ENCODE measurements around the gene WNT7A. TPM values are rescaled to one million over a fixed set of nuclear protein-coding genes. Genes with fewer than 3 reads are reported as not detected.

The WNT7A gene
- total RNA-seq, 1 experiment from 2014 or later: not detected

DNA sequence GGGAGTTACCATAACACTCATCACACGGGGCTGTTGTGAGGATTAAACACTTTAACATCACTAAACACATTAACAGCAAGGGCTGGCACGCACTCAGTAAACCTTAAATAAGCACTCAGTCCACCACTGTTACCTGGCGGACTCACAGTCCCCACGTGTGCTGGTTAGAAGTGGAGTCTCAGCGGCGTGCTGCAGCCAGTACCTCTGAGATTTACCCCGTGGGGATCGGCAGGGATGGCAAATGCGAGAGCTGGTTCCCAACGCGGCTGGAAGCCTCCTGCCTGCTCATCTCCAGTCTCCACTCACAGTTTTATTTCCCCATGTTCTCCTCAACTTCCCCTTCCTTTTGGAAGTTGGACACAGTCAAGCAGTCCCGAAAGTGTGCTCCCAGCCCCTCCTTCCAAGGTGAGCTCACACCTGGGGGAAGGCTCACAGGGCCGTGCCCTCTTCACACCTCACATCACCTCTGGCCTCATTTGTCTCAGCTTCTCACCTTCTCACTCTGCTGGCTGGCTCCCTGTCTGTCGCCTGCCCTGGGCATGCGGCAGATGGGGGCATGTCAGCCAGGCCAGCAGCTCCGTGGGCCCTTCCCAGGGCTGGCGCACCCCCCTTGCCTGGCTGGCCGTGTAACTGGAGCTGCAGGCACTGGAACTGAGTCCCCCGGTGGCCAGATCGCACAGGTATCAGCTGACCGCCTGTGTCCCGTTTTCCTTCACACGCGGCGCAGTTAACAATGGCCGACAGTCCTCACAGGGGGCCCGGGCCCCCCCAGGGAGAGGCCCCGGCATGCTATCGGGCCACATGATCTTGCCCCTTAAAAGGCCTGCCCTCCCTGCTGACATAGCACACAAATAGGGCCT lies 87.1 kb downstream of the WNT7A start:
- no peak for DNase-seq (ENCODE audit: low read depth, low spot score)
- in situ Hi-C loops (cut with HindIII; ENCODE audit: low pct_unique_long_range_greater_than_20kb, low sequenced_read_pairs): no loop called here

DNA sequence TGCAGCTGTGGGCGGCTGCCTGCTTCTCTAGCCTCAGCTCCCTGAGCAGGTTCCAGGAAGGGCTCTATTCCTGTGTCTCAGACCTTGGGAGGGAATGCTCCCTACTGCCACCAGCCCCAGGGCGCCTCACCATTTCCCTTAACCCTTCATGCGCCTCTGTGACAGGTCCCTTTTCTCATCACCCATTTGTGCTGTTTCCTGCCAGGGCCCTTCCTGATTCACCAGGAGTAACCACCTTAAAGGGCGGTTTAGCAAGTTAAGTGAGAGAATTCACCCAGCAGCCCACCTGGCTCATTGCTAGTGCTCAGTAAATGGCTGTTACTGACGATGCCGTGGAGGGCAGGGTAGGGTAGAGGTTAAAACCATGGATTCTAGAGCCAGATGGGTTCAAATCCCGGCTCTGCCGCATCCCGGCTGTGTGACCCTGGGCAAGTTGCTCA lies 87.8 kb downstream of the WNT7A start:
- DNase-seq (ENCODE audit: low read depth, low spot score): no peak
- in situ Hi-C loops (cut with HindIII; ENCODE audit: low pct_unique_long_range_greater_than_20kb, low sequenced_read_pairs): no loop called here

DNA sequence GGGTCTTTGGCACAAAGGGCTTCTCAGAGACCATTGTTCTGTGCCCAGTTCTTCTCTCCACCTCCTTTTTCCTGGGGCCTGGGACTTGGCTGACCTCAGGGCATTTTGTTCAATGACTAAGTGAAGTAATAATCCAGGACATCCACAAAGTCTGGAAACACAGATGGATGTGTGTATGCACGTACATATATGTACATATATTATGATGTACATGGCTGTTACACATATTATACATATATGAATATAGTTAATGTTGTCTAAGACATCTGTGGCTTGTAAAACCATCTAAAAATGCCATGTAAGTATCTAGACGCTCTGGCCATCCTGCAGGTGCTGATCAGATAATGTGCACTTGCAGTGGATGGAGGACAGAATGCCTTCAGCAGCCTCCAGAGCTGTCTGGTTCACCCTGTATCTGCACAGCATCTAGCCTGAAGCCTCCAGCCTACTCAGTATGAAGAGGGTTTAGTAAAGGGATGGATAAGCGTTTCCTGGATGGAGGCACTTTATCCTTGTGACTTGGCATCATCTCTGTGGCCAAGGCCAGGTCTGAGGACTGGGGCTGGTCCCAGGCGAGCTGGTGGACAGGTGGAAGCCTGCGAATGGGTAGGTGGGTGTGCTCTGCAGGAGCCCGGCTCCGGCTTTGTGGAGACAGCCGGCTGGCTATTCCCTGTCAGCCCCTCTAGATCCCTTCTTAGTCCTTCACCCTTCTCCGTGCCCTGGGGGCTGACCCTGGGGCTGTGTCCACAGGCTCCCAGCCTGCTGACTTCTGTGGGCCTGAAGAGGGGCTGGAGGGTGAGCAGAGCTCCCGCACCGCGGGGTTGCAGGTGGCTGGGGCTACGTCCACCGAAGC lies 88.4 kb downstream of the WNT7A start:
- DNase-seq (ENCODE audit: low read depth, low spot score): no peak
- in situ Hi-C loops (cut with HindIII; ENCODE audit: low pct_unique_long_range_greater_than_20kb, low sequenced_read_pairs): no loop called here

DNA sequence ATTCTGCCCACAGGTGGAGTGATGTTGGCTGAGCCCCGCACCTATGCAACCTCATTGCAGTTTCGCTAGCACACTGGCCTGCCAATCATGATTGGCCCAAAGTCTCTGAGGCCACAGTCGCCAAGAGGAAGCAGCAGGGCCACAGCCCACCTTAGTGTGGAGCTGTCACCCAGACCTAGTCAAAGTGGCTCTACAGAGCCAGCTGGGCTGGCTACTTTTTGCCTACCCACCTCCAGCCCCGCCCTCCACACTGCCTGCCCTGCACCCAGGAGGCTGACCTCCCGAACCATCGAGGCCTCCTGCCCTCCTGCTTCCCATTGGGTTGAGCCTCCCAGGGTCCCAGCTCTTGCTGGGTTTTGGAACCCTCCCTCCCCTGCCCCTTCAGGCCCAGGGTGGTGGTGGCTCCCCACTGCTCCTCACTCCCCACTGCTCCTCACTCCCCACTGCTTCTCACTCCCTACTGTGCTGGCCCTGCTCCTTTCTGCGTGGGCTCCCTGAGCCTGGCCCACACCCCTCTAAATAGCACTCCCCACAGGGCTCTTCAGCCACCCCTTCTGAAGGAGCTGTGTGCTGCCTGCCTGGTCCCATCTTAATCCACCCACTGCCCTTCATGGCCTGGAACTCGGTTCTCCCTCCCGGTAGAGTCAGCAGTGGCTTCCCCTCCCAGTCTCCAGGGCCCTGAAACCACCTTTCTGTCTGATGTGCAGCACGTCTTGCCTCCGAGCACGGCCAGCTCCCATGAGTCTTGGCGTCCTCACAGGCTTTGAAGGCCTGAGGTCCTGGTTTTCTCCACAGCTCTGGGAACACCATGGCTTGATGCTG lies 89.3 kb downstream of the WNT7A start:
- in situ Hi-C loops (cut with HindIII; ENCODE audit: low pct_unique_long_range_greater_than_20kb, low sequenced_read_pairs): no loop called here
- no peak for DNase-seq (ENCODE audit: low read depth, low spot score)

DNA sequence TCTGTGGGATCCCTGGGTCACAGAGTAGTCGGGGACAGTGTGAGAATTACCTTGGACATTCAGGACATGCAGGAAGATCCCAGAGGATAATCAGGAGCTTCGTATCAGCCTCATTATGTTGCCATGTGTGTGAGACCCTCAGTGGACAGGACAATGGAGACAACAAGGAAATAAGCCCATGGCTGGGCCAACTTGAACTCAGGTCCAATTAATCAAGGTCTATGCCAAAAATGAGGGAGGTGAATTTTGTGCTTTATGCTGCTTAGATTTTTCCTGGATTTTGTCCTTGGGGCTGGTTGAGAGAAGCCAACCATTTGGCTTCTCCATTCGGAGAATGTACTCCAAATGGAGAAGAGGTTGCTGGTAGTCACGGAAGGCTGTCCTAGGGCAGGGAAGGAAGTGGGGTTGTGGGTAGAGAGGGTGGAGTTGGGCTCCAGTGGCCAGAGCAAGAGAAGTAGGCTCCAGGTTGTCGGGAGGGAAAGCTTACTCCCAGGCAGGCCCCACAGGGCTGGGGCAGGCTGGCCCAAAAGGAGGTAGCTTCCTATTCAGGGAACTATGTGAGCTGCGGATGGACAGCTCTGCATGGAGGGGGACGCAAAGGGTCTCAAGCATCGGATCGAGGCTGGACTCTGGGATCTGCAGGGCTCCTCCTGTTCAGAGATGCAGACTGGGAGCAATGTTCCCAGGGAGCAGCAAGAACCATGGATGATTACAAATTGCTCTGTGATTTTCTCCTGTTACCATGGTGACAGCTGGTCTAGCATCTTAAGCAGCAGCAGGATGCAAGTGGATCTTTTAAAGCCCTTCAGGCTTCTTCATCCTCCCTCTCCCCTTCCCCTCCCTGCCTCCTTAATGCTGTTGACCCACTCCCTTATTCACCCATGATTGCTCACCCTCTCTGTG lies 91.1 kb downstream of the WNT7A start:
- peak; percentile 12 for DNase-seq (ENCODE audit: low read depth, low spot score)
- in situ Hi-C loops (cut with HindIII; ENCODE audit: low pct_unique_long_range_greater_than_20kb, low sequenced_read_pairs): no loop called here

DNA sequence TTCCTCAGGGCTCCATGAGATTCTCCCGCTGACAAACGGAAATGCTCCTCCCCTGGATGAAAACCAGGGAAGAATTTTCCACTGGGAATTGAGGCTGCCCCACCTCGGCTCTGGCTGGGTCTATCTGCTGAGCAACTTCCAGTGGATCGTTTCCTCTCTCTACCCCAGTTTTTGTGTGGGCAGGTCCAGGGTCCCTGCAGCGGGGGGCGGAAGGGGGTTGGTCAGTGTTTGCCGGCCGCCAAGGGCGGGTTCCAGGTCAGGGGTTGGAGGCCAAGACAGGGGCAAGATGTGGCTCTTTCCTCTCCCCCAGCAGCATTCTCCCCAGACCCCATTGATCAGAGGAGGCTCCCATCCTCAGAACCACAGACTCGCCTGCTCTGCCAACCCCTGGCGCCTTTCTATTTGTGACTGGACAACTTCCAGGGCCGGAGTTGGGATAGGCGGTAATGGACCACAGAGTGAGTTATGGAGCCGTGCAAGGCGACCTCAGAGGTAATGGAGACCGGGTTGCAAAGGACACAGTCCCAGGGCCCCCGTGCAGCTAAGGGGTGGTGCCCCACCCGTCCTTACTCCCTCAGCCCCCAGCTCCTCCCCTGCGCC lies 92.2 kb downstream of the WNT7A start:
- in situ Hi-C loops (cut with HindIII; ENCODE audit: low pct_unique_long_range_greater_than_20kb, low sequenced_read_pairs): no loop called here
- no peak for DNase-seq (ENCODE audit: low read depth, low spot score)

DNA sequence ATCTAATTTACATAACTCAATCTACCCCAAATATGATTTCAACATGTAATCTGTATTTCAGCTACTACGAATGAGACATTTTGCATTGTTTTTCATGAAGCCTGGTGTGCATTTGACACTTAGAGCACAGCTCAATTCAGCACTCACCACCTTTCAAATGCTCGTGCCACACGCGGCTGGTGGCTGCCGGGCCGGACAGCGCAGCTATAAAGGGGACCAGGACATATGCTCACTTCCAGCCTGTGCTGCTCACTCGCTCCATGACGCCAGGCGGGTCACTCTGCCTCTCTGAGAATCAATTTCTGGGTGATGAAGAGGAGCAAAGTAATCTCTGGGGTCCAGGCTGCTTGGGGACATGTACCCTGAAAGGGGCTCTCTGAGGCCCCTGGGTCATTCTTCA lies 93.1 kb downstream of the WNT7A start:
- no peak for DNase-seq (ENCODE audit: low read depth, low spot score)
- in situ Hi-C loops (cut with HindIII; ENCODE audit: low pct_unique_long_range_greater_than_20kb, low sequenced_read_pairs): no loop called here

DNA sequence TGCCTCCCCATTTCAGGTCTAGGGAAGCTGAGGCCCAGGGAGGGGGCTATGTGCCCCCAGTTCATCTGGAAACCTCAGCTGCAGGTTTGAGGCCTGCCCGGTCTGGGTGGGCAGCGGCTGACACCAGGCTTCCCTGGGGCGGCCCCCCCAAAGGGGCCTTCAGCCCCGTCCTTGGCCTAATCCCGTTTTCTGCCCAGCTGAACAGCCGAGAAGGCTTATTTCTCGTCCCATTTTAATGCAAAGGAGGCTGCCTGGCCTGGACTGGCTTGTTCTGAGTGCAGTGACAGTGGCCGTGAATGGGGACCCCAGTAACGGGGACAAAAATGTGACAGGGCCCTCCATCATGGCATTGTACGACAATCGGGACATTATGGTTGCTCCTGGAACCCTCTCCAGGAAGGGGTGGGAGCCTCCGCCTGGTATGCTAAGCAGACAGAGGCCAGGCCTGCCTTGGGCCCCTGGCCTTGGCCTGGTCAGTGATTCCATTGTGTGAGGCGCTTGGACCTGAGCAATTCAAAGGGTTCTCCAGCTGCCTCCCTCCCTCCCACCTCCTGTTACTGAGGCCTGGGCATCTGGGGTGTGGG lies 93.9 kb downstream of the WNT7A start:
- no peak for DNase-seq (ENCODE audit: low read depth, low spot score)
- in situ Hi-C loops (cut with HindIII; ENCODE audit: low pct_unique_long_range_greater_than_20kb, low sequenced_read_pairs): no loop called here

DNA sequence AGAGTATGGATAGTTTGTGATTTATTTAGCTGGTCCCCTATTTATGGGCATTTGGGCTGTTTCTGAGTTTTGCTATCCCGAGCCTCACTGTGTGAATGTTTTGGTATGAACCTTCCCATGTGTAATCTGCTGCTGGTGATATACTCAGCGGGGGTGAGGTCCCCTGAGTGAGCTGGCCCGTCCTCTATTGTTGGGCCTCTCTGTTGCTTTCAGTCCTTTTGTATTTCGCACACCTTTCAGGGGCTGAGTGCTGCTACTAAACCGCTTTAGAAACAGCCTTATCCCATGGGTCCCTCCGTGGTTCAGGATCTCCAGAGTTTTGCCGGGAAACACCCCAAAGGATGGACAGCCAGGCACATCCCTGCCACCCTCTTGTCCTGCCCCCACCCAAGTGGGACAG lies 94.5 kb downstream of the WNT7A start:
- no peak for DNase-seq (ENCODE audit: low read depth, low spot score)
- in situ Hi-C loops (cut with HindIII; ENCODE audit: low pct_unique_long_range_greater_than_20kb, low sequenced_read_pairs): no loop called here

DNA sequence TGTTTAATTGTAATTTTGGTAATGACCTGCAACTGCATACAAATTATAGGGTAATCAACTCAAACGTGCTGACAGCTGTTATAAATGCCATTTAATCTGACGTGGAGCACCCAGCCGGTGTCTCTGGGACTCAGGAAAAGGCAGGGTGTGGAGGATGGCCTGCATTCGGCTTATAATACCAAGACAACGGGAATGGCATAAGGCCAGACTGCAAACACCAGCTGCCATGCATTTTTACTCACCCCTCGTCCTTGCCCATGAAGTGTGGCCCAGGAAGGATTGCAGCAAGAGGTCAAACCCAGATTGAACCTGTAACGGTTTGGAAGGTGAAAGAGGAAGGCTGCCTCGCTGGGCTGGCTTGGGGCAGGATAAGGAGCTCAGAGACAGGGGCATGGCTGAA lies 96.4 kb downstream of the WNT7A start:
- DNase-seq (ENCODE audit: low read depth, low spot score): no peak
- in situ Hi-C loops (cut with HindIII; ENCODE audit: low pct_unique_long_range_greater_than_20kb, low sequenced_read_pairs): no loop called here

DNA sequence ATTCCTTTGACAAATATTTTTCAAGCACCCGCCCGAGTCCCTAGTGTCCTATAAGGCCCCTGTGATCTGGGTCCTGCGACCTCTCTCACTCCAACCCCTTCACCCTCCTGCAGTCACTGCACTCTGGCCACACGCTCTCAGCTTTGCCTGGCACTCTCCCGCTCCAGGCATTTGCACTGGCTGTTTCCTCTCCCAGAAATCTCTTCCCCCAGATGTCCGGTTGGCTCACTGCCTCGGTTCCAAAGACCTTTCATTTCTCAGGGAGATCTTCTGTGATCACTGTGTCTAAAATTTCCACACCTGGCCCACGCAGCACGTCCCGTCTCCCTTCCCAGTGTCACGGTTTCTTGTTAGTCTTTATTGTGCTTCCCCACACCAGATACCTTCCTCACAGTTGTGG lies 97.4 kb downstream of the WNT7A start:
- in situ Hi-C loops (cut with HindIII; ENCODE audit: low pct_unique_long_range_greater_than_20kb, low sequenced_read_pairs): no loop called here
- DNase-seq (ENCODE audit: low read depth, low spot score): no peak

DNA sequence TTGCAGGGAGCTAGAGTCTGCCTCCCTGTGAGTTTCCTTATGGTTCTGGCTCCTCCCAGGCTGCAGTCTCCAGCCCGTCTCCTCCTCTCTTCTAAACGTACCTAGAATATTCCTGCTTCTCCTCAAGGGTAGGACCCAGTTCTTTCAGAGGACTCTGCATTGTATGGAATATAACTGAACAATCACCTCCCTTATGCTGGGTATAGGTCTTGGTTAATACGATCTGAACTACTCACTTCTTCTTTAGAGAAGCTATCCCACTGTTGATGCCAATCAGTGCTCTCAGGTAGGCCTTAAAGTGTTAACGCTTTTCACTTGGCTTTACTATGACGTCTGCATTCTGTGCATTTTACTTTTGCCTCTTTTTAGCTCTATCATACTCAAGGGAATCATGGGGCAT lies 98.5 kb downstream of the WNT7A start:
- DNase-seq (ENCODE audit: low read depth, low spot score): no peak
- in situ Hi-C loops (cut with HindIII; ENCODE audit: low pct_unique_long_range_greater_than_20kb, low sequenced_read_pairs): no loop called here

DNA sequence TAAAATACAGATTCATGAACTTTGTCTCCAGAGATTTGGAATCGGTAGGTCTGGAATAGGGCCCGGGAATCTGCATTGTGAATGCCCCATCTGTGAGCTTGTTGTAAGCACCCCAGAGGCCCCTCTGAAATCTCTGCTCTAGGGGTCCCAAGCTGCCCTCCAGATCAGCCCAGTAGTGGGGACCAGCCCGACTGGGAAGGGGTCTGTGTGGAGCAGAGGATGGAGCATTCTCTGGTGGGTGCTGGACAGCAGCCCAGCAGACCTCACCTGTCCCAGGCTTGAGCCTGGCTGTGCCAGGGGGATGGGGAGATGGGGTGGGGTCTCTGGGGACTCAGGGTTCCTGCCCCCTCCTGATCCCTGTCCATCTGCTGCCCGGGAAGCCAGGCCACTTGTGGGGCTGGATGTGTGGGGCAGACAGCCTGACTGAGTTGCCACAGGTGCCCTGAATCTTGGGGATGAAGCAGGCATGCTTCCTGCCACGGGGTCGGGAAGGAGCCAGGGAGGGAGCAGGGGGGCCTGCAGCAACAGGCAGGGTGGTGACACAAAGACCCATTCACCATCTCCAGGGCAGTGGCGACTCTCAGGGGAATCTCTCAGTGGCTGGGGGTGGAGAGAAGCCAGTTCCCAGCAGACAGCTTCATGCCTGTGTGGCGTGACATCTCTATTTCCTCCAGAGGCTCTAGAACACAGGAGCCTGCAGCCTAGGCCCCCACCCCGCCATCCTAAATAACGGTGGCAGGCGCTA lies 99.3 kb downstream of the WNT7A start:
- peak; percentile 17 for DNase-seq (ENCODE audit: low read depth, low spot score)
- in situ Hi-C loops (cut with HindIII; ENCODE audit: low pct_unique_long_range_greater_than_20kb, low sequenced_read_pairs): no loop called here

DNA sequence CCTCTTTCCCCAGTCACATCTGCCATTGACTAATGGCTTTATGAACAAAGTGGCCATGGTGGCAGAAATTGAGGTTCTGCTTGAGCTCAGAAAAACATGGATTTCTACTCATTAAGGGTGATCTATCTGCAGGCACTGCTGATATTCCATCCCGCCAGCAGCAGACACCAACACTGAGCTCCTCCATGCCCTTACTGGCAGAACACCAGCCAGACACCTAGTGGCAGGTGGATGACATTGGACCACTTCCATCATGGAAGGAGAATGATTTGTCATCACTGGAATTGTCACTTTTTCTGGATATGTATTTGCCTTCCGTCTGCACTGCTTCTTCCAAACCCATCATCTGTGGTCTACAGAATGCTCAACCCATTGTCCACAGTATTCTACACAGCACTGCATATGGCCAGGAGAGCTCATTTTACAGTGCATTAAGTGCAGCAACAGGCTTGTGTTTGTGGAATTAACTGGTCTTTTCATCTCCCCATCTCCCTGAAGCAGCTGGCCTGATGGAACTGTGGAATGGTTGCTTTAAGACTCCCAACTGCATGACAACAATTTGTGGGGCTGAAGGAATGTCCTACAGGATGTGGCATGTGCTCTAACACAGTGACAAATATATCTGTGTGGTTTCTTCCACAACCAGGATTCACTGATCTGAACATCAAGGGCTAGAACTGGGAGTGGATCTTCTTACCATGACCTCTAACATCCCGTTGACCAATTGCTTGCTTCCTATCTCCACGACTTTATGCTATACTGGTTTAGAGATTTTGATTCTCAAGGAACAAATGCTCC lies 103.4 kb downstream of the WNT7A start:
- DNase-seq (ENCODE audit: low read depth, low spot score): no peak
- in situ Hi-C loops (cut with HindIII; ENCODE audit: low pct_unique_long_range_greater_than_20kb, low sequenced_read_pairs): no loop called here

All from SK-MEL-5 (cell line).